Neural cell (in vitro differentiated cells): ENCODE data around the gene PPARG. TPM values are rescaled to one million over a fixed set of nuclear protein-coding genes. Genes with fewer than 3 reads are reported as not detected.

Experiments used
- H2AFZ ChIP-seq: fragments of 200-600, 300-800 bp; sonication (generic), shearing (Covaris generic); 2 replicates; pipeline ENCODE4 v1.6.0; 2014; ENCODE audit warnings: low read depth, mild to moderate bottlenecking, antibody characterized with exemption, low read length, moderate library complexity
- H3F3A ChIP-seq: fragments of 200-600 bp; shearing (Covaris generic); 2 replicates; pipeline ENCODE4 v1.6.1; 2016; ENCODE audit warnings: mild to moderate bottlenecking, moderate library complexity, mixed read lengths, antibody characterized with exemption, low read length; ENCODE audit not compliant: insufficient read depth, poor library complexity, severe bottlenecking
- H3K27ac ChIP-seq: fragments of 200-600, 300-800 bp; sonication (generic), shearing (Covaris generic); 2 replicates; pipeline ENCODE4 v1.5.1; 2014; ENCODE audit warnings: mild to moderate bottlenecking, low read length, moderate library complexity
- H3K27me3 ChIP-seq: fragments of 300-800, 200-600 bp; sonication (generic), shearing (Covaris generic); 2 replicates; pipeline ENCODE4 v1.6.0; 2014; ENCODE audit warnings: mild to moderate bottlenecking, low read depth, low read length, moderate library complexity; ENCODE audit not compliant: insufficient read depth
- H3K36me3 ChIP-seq: fragments of 300-800, 200-600 bp; sonication (generic), shearing (Covaris generic); 2 replicates; pipeline ENCODE4 v1.5.1; 2014; ENCODE audit warnings: mild to moderate bottlenecking, antibody characterized with exemption, low read length, moderate library complexity; ENCODE audit not compliant: insufficient read depth
- H3K4me2 ChIP-seq: fragments of 300-800, 200-600 bp; sonication (generic), shearing (Covaris generic); 2 replicates; pipeline ENCODE4 v1.6.0; 2014; ENCODE audit warnings: mild to moderate bottlenecking, low read length
- H3K4me3 ChIP-seq: fragments of 300-800, 200-600 bp; sonication (generic), shearing (Covaris generic); 2 replicates; pipeline ENCODE4 v1.5.1; 2014; ENCODE audit warnings: mild to moderate bottlenecking, low read length, moderate library complexity
- H3K79me2 ChIP-seq: fragments of 200-600 bp; shearing (Covaris generic); replicated peaks from 2 replicates; pipeline ENCODE4 v1.6.0; 2014; ENCODE audit warnings: mild to moderate bottlenecking, low read length, moderate library complexity; ENCODE audit not compliant: insufficient read depth
- H3K9ac ChIP-seq: fragments of 300-800, 200-600 bp; sonication (generic), shearing (Covaris generic); 2 replicates; pipeline ENCODE4 v1.6.1; 2016; ENCODE audit warnings: mild to moderate bottlenecking, low read length, mixed read lengths
- H3K9me2 ChIP-seq: fragments of 200-600 bp; shearing (Covaris generic); 2 replicates; pipeline ENCODE4 v1.6.1; 2016; ENCODE audit warnings: mild to moderate bottlenecking, low read length, mixed read lengths; ENCODE audit not compliant: insufficient read depth
- H3K9me3 ChIP-seq: fragments of 200-600, 300-800 bp; sonication (generic), shearing (Covaris generic); 2 replicates; pipeline ENCODE4 v1.6.1; 2016; ENCODE audit warnings: mild to moderate bottlenecking, mixed run types, low read length, moderate library complexity, mixed read lengths
- H4K20me1 ChIP-seq: fragments of 200-600 bp; shearing (Covaris generic); 2 replicates; pipeline ENCODE4 v1.6.1; 2016; ENCODE audit warnings: mild to moderate bottlenecking, mixed run types; ENCODE audit not compliant: insufficient read depth
- EP300 ChIP-seq: fragments of 450-650 bp; conservative IDR thresholded peaks from 2 replicates; pipeline ENCODE4 v1.6.1; 2014; ENCODE audit warnings: antibody characterized with exemption, mild to moderate bottlenecking, moderate library complexity; ENCODE audit not compliant: poor library complexity, severe bottlenecking
- EZH2 ChIP-seq: fragments of 200-600, 300-800 bp; shearing (Covaris generic), sonication (generic); IDR thresholded peaks from 2 replicates; pipeline ENCODE4 v1.6.1; 2014; ENCODE audit warnings: antibody characterized with exemption, low read length, borderline replicate concordance, mild to moderate bottlenecking; ENCODE audit not compliant: insufficient read depth, poor library complexity, severe bottlenecking
- MXI1 ChIP-seq: fragments of 450-650 bp; conservative IDR thresholded peaks from 2 replicates; pipeline ENCODE4 v1.6.1; 2014; ENCODE audit warnings: antibody characterized with exemption, mild to moderate bottlenecking; ENCODE audit not compliant: poor library complexity, severe bottlenecking
- POLR2AphosphoS5 ChIP-seq: IDR thresholded peaks from 2 replicates; pipeline ENCODE4 v1.6.1; 2012
- RAD21 ChIP-seq: fragments of 450-650 bp; conservative IDR thresholded peaks from 2 replicates; pipeline ENCODE4 v1.6.1; 2014; ENCODE audit warnings: antibody characterized with exemption, mild to moderate bottlenecking, moderate library complexity
- SMC3 ChIP-seq: fragments of 450-650 bp; conservative IDR thresholded peaks from 2 replicates; pipeline ENCODE4 v1.6.1; 2014; ENCODE audit warnings: antibody characterized with exemption, mild to moderate bottlenecking, moderate library complexity; ENCODE audit not compliant: poor library complexity
- TAF1 ChIP-seq: IDR thresholded peaks from 2 replicates; pipeline ENCODE4 v1.6.1; 2012; ENCODE audit warnings: low read depth
- polyA plus RNA-seq: library from polyadenylated mRNA; depleted of rRNA; stranded (reverse); fragments of >200 nt; gene quantifications from 2 replicates; pipeline ENCODE4 v1.2.3, GENCODE V29; 2014
- TF ChIP-seq, protein P1 (sequence below): fragments of 450-650 bp; IDR thresholded peaks from 2 replicates; pipeline ENCODE4 v1.5.1; 2014; ENCODE audit warnings: antibody characterized with exemption, mild to moderate bottlenecking, moderate library complexity; ENCODE audit not compliant: poor library complexity, severe bottlenecking
- TF ChIP-seq, protein P2 (sequence below): IDR thresholded peaks from 2 replicates; pipeline ENCODE4 v1.6.1; 2012; ENCODE audit warnings: borderline replicate concordance

Gene PPARG
- polyA plus RNA-seq, 1 donor from 2014 or later = 0.35 TPM

DNA sequence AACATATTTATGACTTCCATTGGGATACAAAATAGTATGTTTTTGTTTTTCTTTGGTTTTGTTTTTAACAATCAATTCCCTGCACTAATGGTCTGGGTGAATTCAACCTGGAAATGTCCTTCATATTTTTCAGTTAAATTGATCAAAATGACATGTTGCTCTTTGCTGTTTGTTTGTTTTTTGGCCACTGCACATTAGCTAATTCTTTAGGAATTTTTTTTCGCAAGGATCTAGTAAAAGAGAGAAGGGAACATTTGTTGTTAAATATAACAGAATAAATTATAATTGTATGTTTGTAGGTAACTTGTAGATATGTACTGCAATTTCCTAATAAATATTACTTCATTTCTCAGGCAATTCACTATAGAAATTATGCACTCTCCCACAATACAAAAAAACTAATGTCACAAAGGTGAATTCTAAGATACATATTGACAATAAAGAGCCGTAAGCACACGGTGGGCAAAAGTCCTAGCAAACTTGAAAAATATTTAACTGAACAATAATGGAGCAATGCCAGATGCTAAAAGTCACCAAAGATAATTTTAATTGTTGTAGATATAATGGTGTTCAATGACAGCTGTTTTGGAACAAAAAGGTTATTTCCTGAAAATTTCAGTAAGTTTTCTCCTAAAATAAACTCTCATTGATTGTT is 21.4 kb upstream of the PPARG start:
- no peak overlapping the region for H2AFZ ChIP-seq
- no peaks in the 10 kb centered on the region for H3K79me2 ChIP-seq
- H3K36me3 ChIP-seq = no peaks in the 10 kb centered on the region
- H3K27me3 ChIP-seq = no peaks in the 10 kb centered on the region
- H3F3A ChIP-seq = no peaks in the 10 kb centered on the region
- H3K4me2 ChIP-seq = no peak overlapping the region
- no peaks in the 10 kb centered on the region for H3K9me2 ChIP-seq
- H3K27ac ChIP-seq = no peak overlapping the region
- H3K9ac ChIP-seq = no peak overlapping the region
- no peaks in the 10 kb centered on the region for H4K20me1 ChIP-seq
- H3K9me3 ChIP-seq = no peaks in the 10 kb centered on the region
- H3K4me3 ChIP-seq = no peak overlapping the region
- TF ChIP-seq, protein P1, sequence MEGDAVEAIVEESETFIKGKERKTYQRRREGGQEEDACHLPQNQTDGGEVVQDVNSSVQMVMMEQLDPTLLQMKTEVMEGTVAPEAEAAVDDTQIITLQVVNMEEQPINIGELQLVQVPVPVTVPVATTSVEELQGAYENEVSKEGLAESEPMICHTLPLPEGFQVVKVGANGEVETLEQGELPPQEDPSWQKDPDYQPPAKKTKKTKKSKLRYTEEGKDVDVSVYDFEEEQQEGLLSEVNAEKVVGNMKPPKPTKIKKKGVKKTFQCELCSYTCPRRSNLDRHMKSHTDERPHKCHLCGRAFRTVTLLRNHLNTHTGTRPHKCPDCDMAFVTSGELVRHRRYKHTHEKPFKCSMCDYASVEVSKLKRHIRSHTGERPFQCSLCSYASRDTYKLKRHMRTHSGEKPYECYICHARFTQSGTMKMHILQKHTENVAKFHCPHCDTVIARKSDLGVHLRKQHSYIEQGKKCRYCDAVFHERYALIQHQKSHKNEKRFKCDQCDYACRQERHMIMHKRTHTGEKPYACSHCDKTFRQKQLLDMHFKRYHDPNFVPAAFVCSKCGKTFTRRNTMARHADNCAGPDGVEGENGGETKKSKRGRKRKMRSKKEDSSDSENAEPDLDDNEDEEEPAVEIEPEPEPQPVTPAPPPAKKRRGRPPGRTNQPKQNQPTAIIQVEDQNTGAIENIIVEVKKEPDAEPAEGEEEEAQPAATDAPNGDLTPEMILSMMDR = no peak
- TF ChIP-seq MXI1 = no peak

DNA sequence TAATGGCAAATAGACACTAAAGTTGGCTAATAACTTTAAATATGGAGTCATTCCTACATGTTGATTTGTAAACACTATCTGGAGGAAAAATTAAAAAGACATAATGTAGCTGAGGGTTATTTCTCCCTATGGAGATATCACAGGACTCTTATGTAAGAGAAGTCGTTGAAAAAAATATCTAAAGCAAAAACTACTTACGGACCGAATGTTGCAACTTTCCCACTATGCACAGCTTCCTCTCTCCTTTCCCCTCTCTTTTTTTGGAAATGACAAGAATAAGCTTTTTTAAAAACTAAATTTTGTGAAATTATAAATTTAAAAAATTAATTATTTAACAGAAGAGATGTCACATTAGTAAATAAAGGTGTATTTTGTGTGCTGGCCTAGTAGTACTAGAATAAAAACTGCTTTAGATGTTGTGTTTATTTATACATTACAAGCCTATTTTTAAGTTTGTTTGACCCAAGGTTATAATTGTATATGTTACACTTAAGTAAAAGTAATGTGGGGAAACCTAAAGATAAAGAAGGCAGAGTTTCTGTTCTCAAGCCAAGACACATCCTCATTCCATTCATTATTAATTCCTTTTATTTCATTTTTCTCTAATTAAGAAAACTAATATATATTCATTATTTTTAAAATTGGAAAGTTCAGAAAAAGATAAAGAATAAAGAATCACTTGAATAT is 20.7 kb upstream of the PPARG start:
- no peaks in the 10 kb centered on the region for H3F3A ChIP-seq
- no peaks in the 10 kb centered on the region for H4K20me1 ChIP-seq
- H3K36me3 ChIP-seq = no peaks in the 10 kb centered on the region
- no peak overlapping the region for H2AFZ ChIP-seq
- no peak overlapping the region for H3K4me3 ChIP-seq
- H3K9me3 ChIP-seq = no peaks in the 10 kb centered on the region
- no peak overlapping the region for H3K4me2 ChIP-seq
- H3K9me2 ChIP-seq = no peaks in the 10 kb centered on the region
- TF ChIP-seq TAF1 (no peak), EP300 (no peak), RAD21 (no peak), MXI1 (no peak), EZH2 (no peak), SMC3 (no peak)
- TF ChIP-seq, protein P1 = no peak
- no peak overlapping the region for H3K9ac ChIP-seq
- H3K27ac ChIP-seq = no peak overlapping the region
- no peaks in the 10 kb centered on the region for H3K27me3 ChIP-seq
- no peaks in the 10 kb centered on the region for H3K79me2 ChIP-seq

DNA sequence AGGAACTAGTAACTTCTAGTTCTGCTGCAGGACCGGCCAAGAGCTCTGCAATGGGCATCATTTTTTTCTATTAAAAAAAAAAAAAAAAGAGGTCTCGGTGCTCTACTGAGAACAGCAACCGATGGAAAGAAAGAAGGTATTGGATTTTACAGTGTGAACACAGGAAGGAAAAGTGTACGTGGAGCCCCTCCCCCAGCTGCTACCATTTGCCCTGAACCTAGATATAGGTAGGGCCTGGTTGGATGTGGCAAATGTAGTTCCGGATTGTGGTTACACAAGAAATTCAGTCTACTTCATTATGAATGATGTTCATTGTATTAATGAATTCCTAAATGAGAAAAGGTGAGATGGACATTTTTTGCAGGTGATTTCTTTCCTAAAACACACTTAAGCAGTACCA is 17.9 kb upstream of the PPARG start:
- Histone ChIP-seq H3K9ac (no peak overlapping the region), H3K27ac (no peak overlapping the region)

More for the DNA sequence above, 17.9 kb upstream of the PPARG start:
- Histone ChIP-seq H3K4me3 (no peak overlapping the region), H2AFZ (no peak overlapping the region), H3K9me2 (no peaks in the 10 kb centered on the region), H3K27me3 (no peaks in the 10 kb centered on the region), H3K36me3 (no peaks in the 10 kb centered on the region), H3K79me2 (no peaks in the 10 kb centered on the region), H3K9me3 (no peaks in the 10 kb centered on the region), H3F3A (no peaks in the 10 kb centered on the region), H4K20me1 (no peaks in the 10 kb centered on the region), H3K4me2 (no peak overlapping the region)
- no peak for TF ChIP-seq EZH2
- no peak for TF ChIP-seq MXI1
- TF ChIP-seq POLR2AphosphoS5 = no peak
- TF ChIP-seq, protein P1 = no peak
- no peak for TF ChIP-seq RAD21
- no peak for TF ChIP-seq TAF1
- TF ChIP-seq, protein P2, sequence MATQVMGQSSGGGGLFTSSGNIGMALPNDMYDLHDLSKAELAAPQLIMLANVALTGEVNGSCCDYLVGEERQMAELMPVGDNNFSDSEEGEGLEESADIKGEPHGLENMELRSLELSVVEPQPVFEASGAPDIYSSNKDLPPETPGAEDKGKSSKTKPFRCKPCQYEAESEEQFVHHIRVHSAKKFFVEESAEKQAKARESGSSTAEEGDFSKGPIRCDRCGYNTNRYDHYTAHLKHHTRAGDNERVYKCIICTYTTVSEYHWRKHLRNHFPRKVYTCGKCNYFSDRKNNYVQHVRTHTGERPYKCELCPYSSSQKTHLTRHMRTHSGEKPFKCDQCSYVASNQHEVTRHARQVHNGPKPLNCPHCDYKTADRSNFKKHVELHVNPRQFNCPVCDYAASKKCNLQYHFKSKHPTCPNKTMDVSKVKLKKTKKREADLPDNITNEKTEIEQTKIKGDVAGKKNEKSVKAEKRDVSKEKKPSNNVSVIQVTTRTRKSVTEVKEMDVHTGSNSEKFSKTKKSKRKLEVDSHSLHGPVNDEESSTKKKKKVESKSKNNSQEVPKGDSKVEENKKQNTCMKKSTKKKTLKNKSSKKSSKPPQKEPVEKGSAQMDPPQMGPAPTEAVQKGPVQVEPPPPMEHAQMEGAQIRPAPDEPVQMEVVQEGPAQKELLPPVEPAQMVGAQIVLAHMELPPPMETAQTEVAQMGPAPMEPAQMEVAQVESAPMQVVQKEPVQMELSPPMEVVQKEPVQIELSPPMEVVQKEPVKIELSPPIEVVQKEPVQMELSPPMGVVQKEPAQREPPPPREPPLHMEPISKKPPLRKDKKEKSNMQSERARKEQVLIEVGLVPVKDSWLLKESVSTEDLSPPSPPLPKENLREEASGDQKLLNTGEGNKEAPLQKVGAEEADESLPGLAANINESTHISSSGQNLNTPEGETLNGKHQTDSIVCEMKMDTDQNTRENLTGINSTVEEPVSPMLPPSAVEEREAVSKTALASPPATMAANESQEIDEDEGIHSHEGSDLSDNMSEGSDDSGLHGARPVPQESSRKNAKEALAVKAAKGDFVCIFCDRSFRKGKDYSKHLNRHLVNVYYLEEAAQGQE = no peak
- no peak for TF ChIP-seq SMC3
- TF ChIP-seq EP300 = no peak
